ENCODE data around the gene PARVB.

PARVB gene

DNA sequence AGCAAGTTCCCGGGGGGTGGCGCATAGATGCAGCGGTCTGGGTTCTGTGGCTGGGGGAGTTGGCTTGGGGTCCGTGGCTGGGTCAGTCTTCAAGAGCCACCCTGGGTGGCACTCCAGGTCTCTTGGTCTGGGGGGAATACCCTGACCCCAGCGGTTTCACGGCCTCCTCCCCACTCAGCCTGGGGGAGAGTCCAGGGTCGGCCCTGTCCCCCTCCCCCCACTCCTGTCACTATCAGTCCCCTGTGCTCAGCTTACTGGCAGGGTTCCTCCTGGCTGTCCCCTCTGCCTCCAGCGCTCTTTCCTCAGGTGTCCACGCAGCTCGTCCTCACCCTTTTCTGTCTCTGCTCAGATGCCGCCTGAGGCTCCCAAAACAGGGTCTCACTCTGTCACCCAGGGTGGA, 88.1 kb downstream of the PARVB start:
- DNase-seq, result no peak

DNA sequence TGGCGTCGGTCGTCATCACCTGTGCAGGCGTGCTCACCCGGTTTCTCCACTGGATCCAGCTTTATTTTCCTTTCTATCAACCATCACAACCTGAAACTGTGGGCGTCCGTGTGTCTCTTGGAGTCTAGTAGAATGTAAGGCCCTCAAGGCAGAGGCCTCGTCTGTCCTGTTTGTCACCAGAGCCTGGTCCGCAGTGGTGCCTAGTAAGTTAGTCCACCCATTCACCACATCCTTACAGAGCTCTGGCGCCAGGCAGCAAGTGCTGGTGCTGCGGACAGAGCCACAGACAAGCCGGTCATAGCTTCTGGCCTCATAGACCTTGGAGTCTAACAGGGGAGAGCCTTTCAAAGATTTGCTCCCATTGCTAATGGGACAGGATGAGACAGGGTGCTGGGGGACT, 92.2 kb downstream of the PARVB start:
- no peak for DNase-seq

DNA sequence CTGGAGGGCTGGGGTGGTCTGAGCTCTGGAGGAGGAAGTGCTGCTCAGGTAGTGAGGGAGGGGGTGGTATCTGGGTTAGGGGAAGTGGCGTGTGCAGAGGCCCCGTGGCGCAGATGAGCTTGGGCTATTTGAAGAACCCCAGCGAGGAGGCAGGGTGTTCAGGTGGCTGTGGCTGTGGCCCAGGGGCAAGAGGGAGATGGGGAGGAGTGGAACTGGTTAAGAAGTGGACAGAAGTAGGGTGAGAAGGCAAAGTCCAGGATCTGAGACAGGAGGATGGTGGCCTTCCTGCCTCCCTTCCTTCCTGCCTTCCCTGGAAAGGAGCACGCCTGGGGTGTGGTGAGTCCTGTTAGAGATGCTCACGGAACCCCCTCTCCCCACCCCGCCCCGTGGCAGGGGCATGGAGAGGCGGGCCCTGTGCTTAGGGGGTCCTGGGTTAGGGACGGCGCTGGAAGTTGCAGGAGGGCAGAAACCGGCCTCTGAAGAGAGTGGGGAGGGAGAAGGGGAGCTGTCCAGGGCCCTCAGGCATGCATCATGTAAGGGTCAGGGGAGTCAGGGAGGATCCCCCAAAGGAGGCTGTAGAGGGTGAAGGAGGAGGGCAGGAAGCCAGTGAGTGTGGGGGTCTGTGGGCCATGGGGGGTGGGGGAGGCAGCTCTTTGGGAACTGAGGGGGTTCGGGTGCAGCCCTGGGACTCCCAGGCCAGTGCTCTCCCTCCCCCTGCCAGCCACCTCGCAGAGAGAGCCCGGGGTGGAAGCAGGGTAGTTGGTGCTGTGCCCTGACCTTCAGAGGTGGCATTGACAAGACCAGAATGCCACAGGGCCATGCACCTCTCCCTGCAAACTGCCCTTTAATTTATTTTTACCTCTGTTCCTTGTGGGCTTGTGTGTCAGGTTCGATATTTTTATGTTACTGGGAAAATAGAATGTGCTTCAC, 92.9 kb downstream of the PARVB start:
- DNase-seq, result no peak

GRCh38 chr22:44117746-44118145, 93.6 kb downstream of the PARVB start:
- no peak for DNase-seq

DNA sequence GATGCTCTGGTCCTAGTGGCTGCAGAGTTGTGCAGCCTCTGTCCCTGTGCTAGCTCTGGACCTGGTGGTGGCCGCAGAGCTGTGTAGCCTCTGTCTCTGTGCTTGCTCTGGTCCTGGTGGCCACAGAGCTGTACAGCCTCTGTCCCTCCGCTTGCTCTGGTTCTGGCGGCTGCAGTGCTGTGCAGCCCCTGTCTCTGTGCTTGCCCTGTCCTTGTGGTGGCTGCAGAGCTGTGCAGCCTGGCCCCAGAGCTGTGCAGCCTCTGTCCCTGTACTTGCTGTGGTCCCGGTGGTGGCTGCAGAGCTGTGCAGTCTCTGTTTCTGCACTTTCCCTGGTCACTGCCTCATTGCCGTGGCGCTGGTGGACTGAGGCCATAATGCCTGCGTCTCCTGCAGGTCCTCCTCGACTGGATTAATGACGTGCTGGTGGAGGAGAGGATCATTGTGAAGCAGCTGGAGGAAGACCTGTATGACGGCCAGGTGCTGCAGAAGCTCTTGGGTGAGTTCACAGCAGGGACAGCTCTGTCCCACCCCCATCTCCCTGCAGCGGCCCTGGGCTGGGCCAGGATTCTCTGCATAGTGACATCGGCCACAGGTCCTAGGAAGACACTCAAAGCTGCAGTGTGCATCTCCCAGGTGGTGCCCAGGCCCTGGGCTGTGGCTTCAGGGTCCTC, 94.7 kb downstream of the PARVB start:
- no peak for DNase-seq

GRCh38 chr22:44119669-44120313, 95.7 kb downstream of the PARVB start:
- DNase-seq, result no peak

GRCh38 chr22:44120314-44120704, 96.2 kb downstream of the PARVB start:
- DNase-seq, result no peak

GRCh38 chr22:44125421-44125820, 101.3 kb downstream of the PARVB start:
- DNase-seq, result no peak

- no peak for DNase-seq
These were observed 102.7 kb downstream of the PARVB start for GRCh38 chr22:44126807-44127206.

DNA sequence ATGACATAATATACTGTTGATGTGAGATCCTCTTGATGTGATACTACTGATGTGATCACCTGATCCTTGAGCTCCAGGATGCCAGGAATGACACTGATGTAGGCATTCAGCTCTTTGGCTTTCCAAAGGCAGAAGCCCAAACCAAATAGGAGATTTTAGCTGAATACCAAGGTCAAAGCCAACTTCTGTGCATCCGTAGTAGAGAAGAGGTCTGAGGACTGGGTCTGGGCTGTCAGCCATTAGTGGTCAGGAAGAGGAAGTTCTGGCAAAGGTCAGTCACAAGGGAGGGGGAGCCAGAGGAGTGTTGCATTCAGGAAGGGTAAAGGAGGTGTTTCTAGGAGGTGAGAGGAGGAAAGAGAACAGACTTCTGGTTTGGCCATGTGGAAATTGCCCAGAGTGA, 103.3 kb downstream of the PARVB start:
- no peak for DNase-seq

GRCh38 chr22:44128958-44129618, 105.0 kb downstream of the PARVB start:
- DNase-seq, result no peak

DNA sequence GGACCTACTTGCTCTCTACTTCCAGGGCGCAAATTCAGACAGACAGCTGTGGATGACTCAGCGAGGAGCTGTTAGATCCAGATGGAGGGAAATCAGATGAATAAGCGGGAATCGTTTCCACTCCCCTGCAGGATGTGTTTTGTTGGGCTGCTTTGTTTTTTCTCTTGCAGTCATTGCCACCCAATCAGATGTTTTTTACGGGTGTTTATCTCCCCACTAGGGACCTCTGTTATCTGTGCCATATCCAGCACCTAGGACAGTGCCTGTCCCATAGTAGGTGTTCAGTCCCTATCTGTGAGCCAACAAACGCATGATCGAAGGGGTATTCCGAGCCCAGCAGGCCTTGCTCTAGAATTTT, 105.5 kb downstream of the PARVB start:
- no peak for DNase-seq

DNA sequence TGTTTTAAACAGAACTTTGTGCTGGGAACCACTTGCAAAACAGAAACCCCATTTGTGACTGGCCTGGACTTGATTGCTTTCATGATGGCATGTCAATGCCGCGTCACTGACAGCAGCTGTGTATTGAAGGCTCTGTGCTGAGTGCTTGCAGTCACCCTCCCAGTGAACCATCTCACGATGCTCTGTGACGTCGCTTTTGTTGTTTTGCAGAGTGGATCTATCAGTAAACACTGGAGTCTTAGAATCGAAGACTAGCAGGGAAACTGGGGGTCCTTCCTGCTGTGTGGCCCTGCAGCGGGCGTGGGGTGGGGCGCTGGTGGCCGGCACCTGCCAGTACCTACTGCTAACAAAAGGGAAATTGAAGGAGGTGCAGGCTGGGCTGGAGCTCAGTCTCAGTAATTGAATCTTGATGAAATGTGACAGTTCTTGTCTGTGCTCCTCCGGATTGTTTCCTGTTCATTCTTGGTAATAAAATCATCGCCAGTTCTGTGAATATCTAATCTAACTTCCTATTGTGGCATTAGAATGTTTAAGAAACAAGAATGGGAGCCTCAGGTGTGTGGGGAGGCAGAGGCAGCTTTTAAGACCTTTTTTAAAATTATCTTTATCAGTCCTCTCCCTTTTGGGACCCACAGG, 106.1 kb downstream of the PARVB start:
- DNase-seq, result no peak

DNA sequence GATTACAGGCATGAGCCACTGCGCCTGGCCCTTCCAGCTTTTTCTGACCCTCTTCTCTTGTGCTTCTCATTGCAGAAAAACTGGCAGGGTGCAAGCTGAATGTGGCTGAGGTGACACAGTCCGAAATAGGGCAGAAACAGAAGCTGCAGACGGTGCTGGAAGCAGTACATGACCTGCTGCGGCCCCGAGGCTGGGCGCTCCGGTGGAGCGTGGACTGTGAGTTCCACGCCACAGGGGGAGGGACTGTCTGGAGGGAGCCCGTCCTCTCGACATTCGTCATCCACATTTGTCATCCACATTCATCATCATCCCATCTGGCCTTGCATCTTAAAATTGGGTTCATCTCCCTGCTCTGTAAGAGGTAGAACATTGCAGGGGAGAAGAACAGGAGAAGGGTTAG, 107.3 kb downstream of the PARVB start:
- no peak for DNase-seq

GRCh38 chr22:44131989-44132685, 108.0 kb downstream of the PARVB start:
- DNase-seq, result no peak

GRCh38 chr22:44132724-44133123, 108.6 kb downstream of the PARVB start:
- no peak for DNase-seq

DNA sequence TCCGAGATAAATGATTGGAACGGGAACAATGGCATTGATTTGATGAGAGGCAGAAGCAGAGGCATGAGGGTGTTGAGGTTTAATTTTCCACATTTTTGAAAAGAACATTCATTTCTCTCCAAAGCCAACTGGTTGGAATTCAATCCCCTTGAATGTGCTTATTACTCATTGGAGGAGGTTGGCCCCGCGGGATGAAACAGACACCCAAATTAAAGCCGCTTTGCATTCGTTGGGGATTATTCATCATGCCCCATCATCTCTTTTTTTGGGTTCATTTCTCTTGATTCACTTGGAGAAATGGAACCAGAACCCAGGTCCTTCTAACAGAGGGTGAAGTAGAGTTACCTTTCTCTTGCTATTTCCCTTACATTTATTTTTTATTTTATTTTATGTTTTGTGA, 109.1 kb downstream of the PARVB start:
- no peak for DNase-seq

DNA sequence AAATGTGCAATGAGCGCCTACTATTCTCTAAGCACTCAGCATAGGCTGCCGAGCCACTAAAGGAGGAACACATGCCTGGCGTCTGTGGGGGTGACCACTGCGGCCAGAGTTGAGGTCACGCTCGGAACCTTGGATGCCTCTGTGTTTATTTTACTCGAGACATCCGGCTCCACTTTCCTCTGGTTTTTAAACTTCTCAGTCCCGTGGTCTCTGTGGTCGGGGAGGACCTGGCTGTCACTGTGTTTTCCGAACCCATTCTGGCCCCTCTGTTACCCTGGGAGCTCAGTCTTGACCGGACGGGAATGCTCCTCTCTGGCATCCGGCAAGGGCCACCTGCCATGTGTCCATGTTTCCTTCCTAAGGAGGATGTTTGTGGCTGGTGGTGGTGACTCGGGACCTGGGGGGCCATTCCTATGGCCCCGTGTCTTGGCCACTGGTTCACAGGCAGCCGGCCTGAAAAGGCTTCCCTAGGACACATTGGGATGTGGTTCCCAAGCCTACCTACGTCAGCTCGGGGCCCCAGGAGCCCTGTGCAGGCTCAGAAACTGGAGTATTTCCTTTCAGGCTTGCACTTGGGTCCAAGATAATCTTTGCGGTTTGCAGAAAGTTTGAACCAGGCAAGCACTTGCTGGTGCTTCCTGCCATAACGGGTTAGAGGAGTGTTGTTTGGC, 109.9 kb downstream of the PARVB start:
- DNase-seq, result no peak

DNA sequence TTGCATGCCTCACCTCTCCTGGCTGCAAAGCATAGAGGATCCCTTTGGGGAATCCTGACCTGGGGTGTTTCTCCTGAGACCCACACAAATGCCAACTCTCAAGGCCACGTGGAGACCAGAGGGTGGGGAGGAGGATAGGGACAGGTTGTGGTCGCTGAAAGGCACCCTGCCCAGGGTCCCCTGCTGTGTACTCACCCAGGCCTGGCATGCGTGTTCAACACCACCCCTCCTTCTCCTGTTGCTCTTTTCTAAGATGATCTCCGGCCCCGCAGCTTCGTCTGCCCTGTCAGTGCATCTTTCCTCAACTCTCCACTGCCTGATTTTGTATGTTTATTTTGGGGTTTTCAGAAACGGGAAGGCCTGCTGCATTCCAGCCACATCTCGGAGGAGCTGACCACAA, 112.0 kb downstream of the PARVB start:
- DNase-seq, result no peak

GRCh38 chr22:44136786-44137185, 112.7 kb downstream of the PARVB start:
- DNase-seq, result no peak

GRCh38 chr22:44137415-44137814, 113.3 kb downstream of the PARVB start:
- DNase-seq, result no peak

- no peak for DNase-seq
These were observed 115.7 kb downstream of the PARVB start for GRCh38 chr22:44139773-44140172.

All from cerebellar nuclear complex (tissue), 1 donor.